GM18861 (cell line): ENCODE measurements around the gene LYZ.

ENCODE experiments used
- ATAC-seq: cut with Tn5 transposase; IDR thresholded peaks from one replicate; pipeline ENCODE4 v1.9.1; 2021; ENCODE audit not compliant: unreplicated experiment

Gene LYZ

GRCh38 chr12:69338120-69338859, 9.9 kb upstream of the LYZ start:
- ATAC-seq = no peak

- ATAC-seq = no peak
Observed at GRCh38 chr12:69338936-69339335, 9.2 kb upstream of the LYZ start.

GRCh38 chr12:69339999-69340398, 8.2 kb upstream of the LYZ start:
- no peak for ATAC-seq

GRCh38 chr12:69341328-69341727, 6.9 kb upstream of the LYZ start:
- no peak for ATAC-seq

GRCh38 chr12:69342421-69342820, 5.8 kb upstream of the LYZ start:
- no peak for ATAC-seq

- ATAC-seq = no peak
Observed at GRCh38 chr12:69343357-69343756, 4.8 kb upstream of the LYZ start.

- no peak for ATAC-seq
Observed at GRCh38 chr12:69343885-69344612, 4.1 kb upstream of the LYZ start.

- ATAC-seq = no peak
Observed at GRCh38 chr12:69345077-69345476, 3.1 kb upstream of the LYZ start.

- no peak for ATAC-seq
Observed at GRCh38 chr12:69345742-69346141, 2.4 kb upstream of the LYZ start.

GRCh38 chr12:69350002-69350626, 1.9 kb downstream of the LYZ start:
- no peak for ATAC-seq

GRCh38 chr12:69350777-69351176, 2.6 kb downstream of the LYZ start:
- no peak for ATAC-seq

GRCh38 chr12:69351462-69352236, 3.5 kb downstream of the LYZ start:
- ATAC-seq = no peak

- ATAC-seq = no peak
Observed at GRCh38 chr12:69352904-69353303, 4.7 kb downstream of the LYZ start.

- ATAC-seq = no peak
Observed at GRCh38 chr12:69354172-69354555, 6.0 kb downstream of the LYZ start.

- no peak for ATAC-seq
Observed at GRCh38 chr12:69354556-69355187, 6.5 kb downstream of the LYZ start.

GRCh38 chr12:69355363-69356028, 7.3 kb downstream of the LYZ start:
- ATAC-seq = no peak

GRCh38 chr12:69359531-69360347, 11.6 kb downstream of the LYZ start, which contains the start of gene YEATS4:
TSS of gene YEATS4 (plus strand) at chr12:69359743. CDS start at chr12:69359973, 230 bp downstream.
- peak; percentile 66 for ATAC-seq

GRCh38 chr12:69360348-69360672, 12.1 kb downstream of the LYZ start:
- no peak for ATAC-seq

GRCh38 chr12:69366796-69367195, 18.6 kb downstream of the LYZ start:
- ATAC-seq = no peak

GRCh38 chr12:69368171-69368570, 20.0 kb downstream of the LYZ start:
- ATAC-seq = no peak
